PC-9 (cell line): ENCODE results near the gene DYNLRB1.

ENCODE experiments used
- EZH2 ChIP-seq: fragments of 200-600 bp; sonication (generic); IDR thresholded peaks from 2 replicates; pipeline ENCODE4 v1.8.0; 2017; ENCODE audit warnings: antibody characterized with exemption, low read depth
- TF ChIP-seq, protein P1 (sequence below): fragments of 200-600 bp; sonication (generic); conservative IDR thresholded peaks from 2 replicates; pipeline ENCODE4 v1.6.1; 2017; ENCODE audit warnings: mixed run types, antibody characterized with exemption, mild to moderate bottlenecking, moderate library complexity

DNA sequence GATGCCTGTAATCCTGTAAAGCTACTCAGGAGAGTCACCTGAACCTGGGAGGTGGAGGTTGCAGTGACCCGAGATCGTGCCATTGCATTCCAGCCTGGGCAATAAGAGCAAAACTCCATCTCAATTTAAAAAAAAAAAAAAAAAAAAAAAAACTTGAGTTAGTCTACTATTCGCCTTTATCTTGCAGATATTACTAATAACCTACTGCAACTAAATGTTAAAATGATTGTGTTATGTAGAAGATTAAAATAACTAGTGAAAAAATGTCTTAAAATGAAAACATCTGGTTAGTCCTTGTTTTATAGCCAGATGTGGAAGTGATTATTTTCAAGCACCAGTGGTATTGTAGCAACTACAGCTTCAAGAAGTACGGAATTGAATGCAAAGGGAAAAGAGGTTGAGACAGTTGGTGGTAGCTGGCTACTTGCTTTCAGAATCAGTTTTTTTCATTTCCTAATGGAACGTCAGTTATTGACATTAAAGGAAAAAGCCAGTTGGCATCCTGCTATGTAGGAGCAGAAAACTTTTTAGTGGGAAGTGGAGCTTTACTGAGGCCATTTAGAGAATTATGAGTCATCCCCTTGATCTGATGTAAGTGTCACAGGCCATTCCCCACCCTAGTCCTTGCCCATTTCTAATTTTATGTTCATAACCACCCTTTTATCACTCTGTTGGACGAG lies 43.8 kb upstream of the DYNLRB1 start:
- TF ChIP-seq, protein P1, sequence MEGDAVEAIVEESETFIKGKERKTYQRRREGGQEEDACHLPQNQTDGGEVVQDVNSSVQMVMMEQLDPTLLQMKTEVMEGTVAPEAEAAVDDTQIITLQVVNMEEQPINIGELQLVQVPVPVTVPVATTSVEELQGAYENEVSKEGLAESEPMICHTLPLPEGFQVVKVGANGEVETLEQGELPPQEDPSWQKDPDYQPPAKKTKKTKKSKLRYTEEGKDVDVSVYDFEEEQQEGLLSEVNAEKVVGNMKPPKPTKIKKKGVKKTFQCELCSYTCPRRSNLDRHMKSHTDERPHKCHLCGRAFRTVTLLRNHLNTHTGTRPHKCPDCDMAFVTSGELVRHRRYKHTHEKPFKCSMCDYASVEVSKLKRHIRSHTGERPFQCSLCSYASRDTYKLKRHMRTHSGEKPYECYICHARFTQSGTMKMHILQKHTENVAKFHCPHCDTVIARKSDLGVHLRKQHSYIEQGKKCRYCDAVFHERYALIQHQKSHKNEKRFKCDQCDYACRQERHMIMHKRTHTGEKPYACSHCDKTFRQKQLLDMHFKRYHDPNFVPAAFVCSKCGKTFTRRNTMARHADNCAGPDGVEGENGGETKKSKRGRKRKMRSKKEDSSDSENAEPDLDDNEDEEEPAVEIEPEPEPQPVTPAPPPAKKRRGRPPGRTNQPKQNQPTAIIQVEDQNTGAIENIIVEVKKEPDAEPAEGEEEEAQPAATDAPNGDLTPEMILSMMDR, result no peak
- TF ChIP-seq EZH2, result no peak
